Measurements from ENCODE around the gene PHAF1.

DNA sequence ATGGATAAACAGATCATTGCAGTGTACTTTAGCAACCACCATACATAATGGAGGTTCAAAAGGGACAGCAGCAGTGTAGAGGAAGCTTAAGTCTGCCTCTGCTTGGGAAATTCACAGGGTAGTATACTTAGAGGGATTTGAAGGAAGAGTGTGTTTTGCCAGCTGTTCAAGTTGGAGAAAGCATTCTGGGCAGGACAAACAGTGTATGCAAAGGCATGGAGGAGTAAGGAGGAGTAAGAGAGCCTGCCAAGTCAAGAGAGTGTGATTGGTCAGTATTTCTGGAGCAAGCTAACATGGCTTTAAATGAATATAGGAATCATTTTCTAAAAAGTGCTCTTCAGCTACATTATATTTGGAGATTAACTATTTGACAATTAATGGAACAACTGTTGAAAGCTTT, 22.9 kb upstream of the PHAF1 start:
- TF ChIP-seq CTCF (IDR thresholded peaks at IDR 0.05; ENCODE audit: insufficient read depth, low read length) (no peak), REST (IDR thresholded peaks at IDR 0.05; ENCODE audit: insufficient replicate concordance, low read depth) (no peak), POLR2AphosphoS5 (IDR thresholded peaks at IDR 0.05; ENCODE audit: low read depth) (no peak)

Data from HL-60 (cell line).